HG02678 (cell line): ENCODE results near the gene CTPS1.

Source experiments
- ATAC-seq: cut with Tn5 transposase; IDR thresholded peaks from one replicate; pipeline ENCODE4 v1.9.1; 2021; ENCODE audit warnings: mild to moderate bottlenecking, moderate library complexity; ENCODE audit not compliant: unreplicated experiment

The CTPS1 gene

GRCh38 chr1:41022424-41022823 lies 42.9 kb downstream of the CTPS1 start:
- no peak for ATAC-seq

GRCh38 chr1:41023279-41023990 lies 43.9 kb downstream of the CTPS1 start:
- ATAC-seq: no peak

GRCh38 chr1:41024953-41025352 lies 45.5 kb downstream of the CTPS1 start:
- no peak for ATAC-seq

- ATAC-seq: no peak
These were observed 46.7 kb downstream of the CTPS1 start for GRCh38 chr1:41025979-41026819.

GRCh38 chr1:41028034-41028642 lies 48.6 kb downstream of the CTPS1 start:
- ATAC-seq: no peak

GRCh38 chr1:41030872-41031616 lies 51.5 kb downstream of the CTPS1 start:
- no peak for ATAC-seq

- no peak for ATAC-seq
These were observed 52.7 kb downstream of the CTPS1 start for GRCh38 chr1:41032147-41032546.

- no peak for ATAC-seq
These were observed 53.8 kb downstream of the CTPS1 start for GRCh38 chr1:41033272-41033671.

- no peak for ATAC-seq
These were observed 57.8 kb downstream of the CTPS1 start for GRCh38 chr1:41037116-41037903.

GRCh38 chr1:41038110-41038509 lies 58.6 kb downstream of the CTPS1 start:
- no peak for ATAC-seq

GRCh38 chr1:41041614-41042270 lies 62.2 kb downstream of the CTPS1 start:
- no peak for ATAC-seq

GRCh38 chr1:41044187-41044586 lies 64.7 kb downstream of the CTPS1 start:
- ATAC-seq: no peak

- ATAC-seq: no peak
These were observed 66.2 kb downstream of the CTPS1 start for GRCh38 chr1:41045740-41046139.

- ATAC-seq: no peak
These were observed 66.9 kb downstream of the CTPS1 start for GRCh38 chr1:41046347-41046775.

- no peak for ATAC-seq
These were observed 69.0 kb downstream of the CTPS1 start for GRCh38 chr1:41048540-41048939.

GRCh38 chr1:41051022-41051421 lies 71.5 kb downstream of the CTPS1 start:
- ATAC-seq: no peak

- ATAC-seq: no peak
These were observed 73.8 kb downstream of the CTPS1 start for GRCh38 chr1:41053316-41053715.

GRCh38 chr1:41056907-41057306 lies 77.4 kb downstream of the CTPS1 start:
- no peak for ATAC-seq
